CD4-positive, alpha-beta T cell treated with Interleukin-10 for 1 hour (primary cell): ENCODE data around the gene TMEM270.
"Not testable (repeated sequence)": the region's sequence is repeated elsewhere in the genome, so short reads cannot be mapped to it uniquely, and the experiment has no call there.

Experiments
- DNase-seq: peaks from one replicate; pipeline ENCODE4 v3.0.0-alpha.2; 2020

TMEM270 gene

GRCh38 chr7:73864981-73865711, 4.2 kb downstream of the TMEM270 start:
- DNase-seq = no peak

- no peak for DNase-seq
Observed at GRCh38 chr7:73865738-73866445, 4.9 kb downstream of the TMEM270 start.

- DNase-seq = no peak
Observed at GRCh38 chr7:73866446-73866767, 5.4 kb downstream of the TMEM270 start.

GRCh38 chr7:73869011-73869798, 8.2 kb downstream of the TMEM270 start:
- DNase-seq = no peak

GRCh38 chr7:73870041-73870492, 9.1 kb downstream of the TMEM270 start:
- DNase-seq = no peak

GRCh38 chr7:73871163-73872011, 10.4 kb downstream of the TMEM270 start:
- DNase-seq = no peak

GRCh38 chr7:73872056-73872908, 11.3 kb downstream of the TMEM270 start:
- no peak for DNase-seq

- DNase-seq = no peak
Observed at GRCh38 chr7:73876361-73876760, 15.4 kb downstream of the TMEM270 start.

- DNase-seq = no peak
Observed at GRCh38 chr7:73876973-73877372, 16.0 kb downstream of the TMEM270 start.

- no peak for DNase-seq
Observed at GRCh38 chr7:73879977-73880681, 19.2 kb downstream of the TMEM270 start.

GRCh38 chr7:73880755-73881328, 19.9 kb downstream of the TMEM270 start:
- no peak for DNase-seq

- DNase-seq = no peak
Observed at GRCh38 chr7:73881352-73882046, 20.5 kb downstream of the TMEM270 start.

- DNase-seq = no peak
Observed at GRCh38 chr7:73882047-73882402, 21.1 kb downstream of the TMEM270 start.

GRCh38 chr7:73884867-73885422, 24.0 kb downstream of the TMEM270 start:
- not testable (repeated sequence) for DNase-seq

- no peak for DNase-seq
Observed at GRCh38 chr7:73885433-73885974, 24.5 kb downstream of the TMEM270 start.

- no peak for DNase-seq
Observed at GRCh38 chr7:73885975-73886798, 25.2 kb downstream of the TMEM270 start.

GRCh38 chr7:73887762-73888161, 26.8 kb downstream of the TMEM270 start:
- DNase-seq = no peak

- no peak for DNase-seq
Observed at GRCh38 chr7:73888959-73889358, 28.0 kb downstream of the TMEM270 start.
